Stomach (tissue), 4 donors: ENCODE results near the gene CXCL3.

Experiments
- POLR2A ChIP-seq, 4 donors: fragments of 450-650 bp; IDR thresholded peaks; one replicate each; pipeline ENCODE4 v1.6.1; 2016; ENCODE audit warnings: antibody characterized with exemption in 4 of 4, control low read depth in 2 of 4, mild to moderate bottlenecking in 1 of 4, moderate library complexity in 1 of 4
- POLR2AphosphoS5 ChIP-seq, 3 donors: sonication (generic); formaldehyde crosslinking; IDR thresholded peaks; one replicate each; pipeline ENCODE4 v1.6.1; 2016; ENCODE audit warnings: antibody characterized with exemption in 3 of 3
- TF ChIP-seq, protein P1 (sequence below), 7 experiments: fragments of 450-650 bp in 4 of 7; fragments of 200-600 bp in 3 of 7; sonication (generic) in 3 of 7; IDR thresholded peaks; one replicate each; pipeline ENCODE4 v1.5.1; 2016 to 2019; ENCODE audit warnings: antibody characterized with exemption in 7 of 7, control low read depth in 2 of 7, mild to moderate bottlenecking in 1 of 7

DNA sequence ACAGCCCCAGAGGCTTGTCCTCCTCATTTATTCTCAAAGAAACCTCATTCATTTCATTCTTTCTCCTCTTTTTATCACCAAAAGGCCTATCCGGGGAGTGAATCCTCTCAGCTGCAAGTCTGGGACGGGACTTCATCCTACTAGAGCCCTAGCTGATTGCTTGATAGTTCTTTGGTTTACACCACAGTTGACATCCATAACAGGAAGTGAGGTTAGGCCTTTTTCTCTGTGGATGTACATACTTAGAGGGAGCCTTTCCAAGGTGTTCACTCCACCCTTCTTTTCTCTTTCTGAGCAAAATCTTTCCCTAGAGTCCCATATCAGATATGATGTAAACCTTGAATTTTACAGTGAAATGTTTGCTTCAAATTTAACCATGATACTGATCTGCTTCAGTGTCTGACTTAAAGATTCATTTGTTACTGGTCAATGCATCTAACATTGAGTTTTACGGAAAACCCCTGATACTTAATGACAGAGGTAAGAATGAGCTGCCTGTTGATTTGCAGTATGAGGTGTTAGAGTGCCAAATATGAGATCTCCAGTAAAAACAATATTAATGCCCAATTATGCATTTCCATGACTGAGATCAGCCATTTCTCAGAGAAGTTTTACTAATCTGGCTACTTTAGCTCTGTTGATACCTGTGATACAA is 23.2 kb downstream of the CXCL3 start:
- TF ChIP-seq, protein P1, sequence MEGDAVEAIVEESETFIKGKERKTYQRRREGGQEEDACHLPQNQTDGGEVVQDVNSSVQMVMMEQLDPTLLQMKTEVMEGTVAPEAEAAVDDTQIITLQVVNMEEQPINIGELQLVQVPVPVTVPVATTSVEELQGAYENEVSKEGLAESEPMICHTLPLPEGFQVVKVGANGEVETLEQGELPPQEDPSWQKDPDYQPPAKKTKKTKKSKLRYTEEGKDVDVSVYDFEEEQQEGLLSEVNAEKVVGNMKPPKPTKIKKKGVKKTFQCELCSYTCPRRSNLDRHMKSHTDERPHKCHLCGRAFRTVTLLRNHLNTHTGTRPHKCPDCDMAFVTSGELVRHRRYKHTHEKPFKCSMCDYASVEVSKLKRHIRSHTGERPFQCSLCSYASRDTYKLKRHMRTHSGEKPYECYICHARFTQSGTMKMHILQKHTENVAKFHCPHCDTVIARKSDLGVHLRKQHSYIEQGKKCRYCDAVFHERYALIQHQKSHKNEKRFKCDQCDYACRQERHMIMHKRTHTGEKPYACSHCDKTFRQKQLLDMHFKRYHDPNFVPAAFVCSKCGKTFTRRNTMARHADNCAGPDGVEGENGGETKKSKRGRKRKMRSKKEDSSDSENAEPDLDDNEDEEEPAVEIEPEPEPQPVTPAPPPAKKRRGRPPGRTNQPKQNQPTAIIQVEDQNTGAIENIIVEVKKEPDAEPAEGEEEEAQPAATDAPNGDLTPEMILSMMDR (IDR thresholded peaks at IDR 0.05) = no peak
- TF ChIP-seq POLR2AphosphoS5 (IDR thresholded peaks at IDR 0.05) = no peak
- no peak for TF ChIP-seq POLR2A (IDR thresholded peaks at IDR 0.05)
